Measurements from ENCODE around the gene ZXDC. TPM values are rescaled to one million over a fixed set of nuclear protein-coding genes. Genes with fewer than 3 reads are reported as not detected.

The ZXDC gene
- polyA plus RNA-seq, 1 experiment, result 9.5 TPM

DNA sequence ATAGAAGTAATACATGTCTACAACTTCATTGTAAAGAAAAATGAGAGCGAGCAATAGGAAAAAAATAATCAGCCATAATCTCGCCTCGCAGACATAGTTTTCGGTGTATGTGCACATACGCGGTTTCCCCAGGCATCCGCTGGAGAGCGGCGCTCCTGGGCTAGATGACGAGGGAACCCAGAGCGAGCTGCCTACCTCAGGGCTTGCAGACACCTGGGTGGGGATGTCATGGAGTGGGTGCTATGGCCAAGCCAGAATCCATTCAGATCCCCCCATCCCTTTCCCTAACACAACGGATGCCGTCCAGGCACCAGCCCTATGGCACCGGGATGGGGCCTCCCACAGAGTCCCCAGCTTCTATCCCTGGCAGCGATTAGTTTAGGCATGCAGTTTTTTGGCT lies 85.5 kb downstream of the ZXDC start:
- Histone ChIP-seq H3K4me3 (ENCODE audit: low read depth, low read length) (no peak overlapping the region), H3K27ac (ENCODE audit: low read depth, low read length) (no peak overlapping the region), H3K9me3 (ENCODE audit: control insufficient read depth, insufficient read depth, low read length) (no peaks in the 10 kb centered on the region; the same call in 1 of the 2 replicates), H3K27me3 (ENCODE audit: control insufficient read depth, insufficient read depth, low read length) (peaks cover 29% of the 10 kb centered on the region)
- POLR2A ChIA-PET, result no interaction called here
- DNase-seq (ENCODE audit: low read depth, low spot score), result no peak
- CTCF ChIA-PET, result interaction anchor here (0.6 to 4.3 kb wide), 9 partner anchors 12 to 527 kb away, joined by 3 to 45 read pairs (median 3); no protein-coding TSS in a partner anchor
- TF ChIP-seq CTCF (IDR thresholded peaks at IDR 0.05; ENCODE audit: low read depth, low read length), result no peak

DNA sequence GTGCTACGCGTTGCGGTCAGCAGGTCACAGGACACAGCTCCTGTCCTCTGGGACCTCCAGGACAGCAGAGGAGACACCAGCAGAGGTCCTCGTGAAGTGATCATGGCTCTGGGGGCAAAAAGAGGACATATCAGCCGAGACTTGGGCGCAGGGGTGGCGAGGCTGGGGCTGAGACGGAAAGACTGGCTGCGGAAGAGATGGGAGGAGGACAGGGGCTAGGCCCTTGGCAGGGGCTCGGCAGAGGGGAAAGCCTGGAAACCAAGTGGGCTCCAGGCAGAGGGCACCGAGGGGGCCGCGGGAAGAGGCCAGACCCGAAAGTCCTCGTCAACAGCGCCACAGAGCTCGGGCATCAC lies 85.9 kb downstream of the ZXDC start:
- H3K9me3 ChIP-seq (ENCODE audit: control insufficient read depth, insufficient read depth, low read length), result no peaks in the 10 kb centered on the region; the same call in 1 of the 2 replicates
- no peak for TF ChIP-seq CTCF (IDR thresholded peaks at IDR 0.05; ENCODE audit: low read depth, low read length)
- CTCF ChIA-PET, result interaction anchor here (0.6 to 4.3 kb wide), 10 partner anchors 12 to 526 kb away, joined by 3 to 45 read pairs (median 3); no protein-coding TSS in a partner anchor
- H3K27ac ChIP-seq (ENCODE audit: low read depth, low read length), result no peak overlapping the region
- H3K4me3 ChIP-seq (ENCODE audit: low read depth, low read length), result no peak overlapping the region
- no peak for DNase-seq (ENCODE audit: low read depth, low spot score)
- POLR2A ChIA-PET, result interaction anchor here (0.7 kb wide), 1 partner anchor 58 kb away, joined by 3 read pairs; no protein-coding TSS in a partner anchor
- peaks cover 26% of the 10 kb centered on the region for H3K27me3 ChIP-seq (ENCODE audit: control insufficient read depth, insufficient read depth, low read length)

DNA sequence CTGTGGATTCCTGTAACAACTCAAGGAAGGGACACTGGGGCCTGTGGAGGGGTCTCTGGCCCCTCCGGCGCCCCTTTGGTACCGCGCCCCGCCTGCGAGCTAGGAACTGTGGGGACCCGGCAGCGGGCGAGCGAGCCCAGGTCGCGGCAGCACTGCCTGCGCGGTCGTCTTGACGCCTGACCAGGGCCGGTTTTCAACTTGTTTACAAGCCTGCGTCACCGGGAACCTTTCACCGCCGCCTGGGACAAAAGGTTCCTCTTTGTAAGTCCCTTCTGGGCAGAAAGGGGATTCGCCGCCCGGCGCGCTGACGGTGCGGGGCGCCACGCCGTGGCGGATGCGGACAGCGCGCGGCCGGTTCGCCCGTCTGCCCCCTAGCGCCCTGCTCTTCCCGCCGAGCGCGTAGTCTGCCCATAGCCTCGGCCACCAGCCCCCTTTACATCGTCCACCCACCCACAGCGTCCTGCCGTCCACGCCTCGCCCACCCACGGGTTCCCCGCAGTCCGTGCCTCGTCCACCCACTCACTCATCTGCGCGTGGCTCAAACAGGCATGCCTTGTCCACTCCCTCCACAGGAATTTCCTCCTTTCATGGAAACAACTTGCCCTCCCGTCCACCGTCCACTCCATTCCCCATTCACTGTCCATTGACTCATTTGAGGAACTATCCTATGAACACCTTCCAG lies 86.4 kb downstream of the ZXDC start:
- peak; percentile 91 for TF ChIP-seq CTCF (IDR thresholded peaks at IDR 0.05; ENCODE audit: low read depth, low read length)
- ChIA-PET POLR2A (interaction anchor here (0.7 kb wide), 1 partner anchor 58 kb away, joined by 3 read pairs; no protein-coding TSS in a partner anchor), CTCF (interaction anchor here (0.6 to 4.3 kb wide), 40 partner anchors 9 to 1942 kb away, joined by 3 to 45 read pairs (median 4); no protein-coding TSS in a partner anchor)
- H3K27me3 ChIP-seq (ENCODE audit: control insufficient read depth, insufficient read depth, low read length), result peaks cover 24% of the 10 kb centered on the region
- no peak overlapping the region for H3K27ac ChIP-seq (ENCODE audit: low read depth, low read length)
- peak overlapping the region; percentile 57 for H3K4me3 ChIP-seq (ENCODE audit: low read depth, low read length)
- H3K9me3 ChIP-seq (ENCODE audit: control insufficient read depth, insufficient read depth, low read length), result no peaks in the 10 kb centered on the region; the same call in 1 of the 2 replicates
- peak; percentile 23 for DNase-seq (ENCODE audit: low read depth, low spot score)

Other genes with a start within 250 kb of the ZXDC start
- 0.38 and 0.53 TPM in 2 replicates for gene KLF15, start 118.5 kb downstream of the ZXDC start, polyA plus RNA-seq (2011; rRNA removed)
- not detected in 2 replicates for gene CFAP100, start 81.0 kb downstream of the ZXDC start, polyA plus RNA-seq (2011; rRNA removed)
- gene UROC1, start 41.9 kb upstream of the ZXDC start, polyA plus RNA-seq (2011; rRNA removed), result not detected in 2 replicates
- gene CHST13, start 48.3 kb upstream of the ZXDC start, polyA plus RNA-seq (2011; rRNA removed), result not detected in 2 replicates
- gene C3orf22, start 83.0 kb upstream of the ZXDC start, polyA plus RNA-seq (2011; rRNA removed), result not detected in 2 replicates
- gene TXNRD3, start 179.2 kb upstream of the ZXDC start, polyA plus RNA-seq (2011; rRNA removed), result 7.4 and 10.1 TPM in 2 replicates
- gene CHCHD6, start 228.3 kb upstream of the ZXDC start, polyA plus RNA-seq (2011; rRNA removed), result 14.0 and 16.5 TPM in 2 replicates

Data from AG04450 (cell line).